ENCODE data around the gene EPS15. TPM values are rescaled to one million over a fixed set of nuclear protein-coding genes. Genes with fewer than 3 reads are reported as not detected.

The EPS15 gene
- total RNA-seq, 1 donor from 2014 or later, result 42.0 TPM

GRCh38 chr1:51304360-51304759 lies 214.7 kb downstream of the EPS15 start:
- Histone ChIP-seq H3K4me2 (no peak overlapping the region), H3K4me1 (peaks cover 6% of the 10 kb centered on the region), H3K27ac (no peak overlapping the region), H3K9me3 (ENCODE audit: low read depth) (no peaks in the 10 kb centered on the region), H2AFZ (replicated peaks) (no peak overlapping the region), H3F3A (ENCODE audit: low read depth) (no peaks in the 10 kb centered on the region), H3K27me3 (no peaks in the 10 kb centered on the region), H3K4me3 (no peak overlapping the region), H4K20me1 (ENCODE audit: low read depth) (no peaks in the 10 kb centered on the region), H3K9ac (no peak overlapping the region), H3K36me3 (no peaks in the 10 kb centered on the region), H3K79me2 (ENCODE audit: low read depth) (no peaks in the 10 kb centered on the region)
- Mint-ChIP-seq H3K4me3 (no peak overlapping the region), H3K27ac (no peak overlapping the region), H3K27me3 (ENCODE audit: insufficient read depth, low read depth) (peaks cover 3% of the 10 kb centered on the region), H3K4me1 (peaks cover 3% of the 10 kb centered on the region), H3K9me3 (no peaks in the 10 kb centered on the region), H3K36me3 (no peaks in the 10 kb centered on the region)
- no peak for TF ChIP-seq EZH2phosphoT487 (IDR thresholded peaks at IDR 0.05)
- no peak for TF ChIP-seq CTCF (IDR thresholded peaks at IDR 0.05)
- no peak for TF ChIP-seq EZH2 (IDR thresholded peaks at IDR 0.05)
- no peak for DNase-seq (ENCODE audit: low spot score)

Small RNAs within 50 kb of the gene (small RNA-seq; reads per million reads assigned to genes)
- gene RNU6-1281P, result not detected
- not detected for gene RNU6-877P

Other genes with a start within 250 kb of the EPS15 start
- 0.94 and 1.2 TPM in 2 replicates for gene TTC39A, start 188.7 kb downstream of the EPS15 start, total RNA-seq (ENCODE audit: low replicate concordance)
- gene OSBPL9, start 97.8 kb upstream of the EPS15 start, total RNA-seq (ENCODE audit: low replicate concordance), result 112 and 149 TPM in 2 replicates

Data from neural progenitor cell (in vitro differentiated cells).